CD8-positive, alpha-beta memory T cell (primary cell): ENCODE measurements around the gene PIK3CD. TPM values are rescaled to one million over a fixed set of nuclear protein-coding genes. Genes with fewer than 3 reads are reported as not detected.
A peak's percentile ranks its signal among the peaks of the same experiment; 100 is the strongest.

Source experiments
- CTCF ChIA-PET: fragments of 350-600 bp; sonication (Branson Sonifier 250); formaldehyde crosslinking; loops from one replicate; lab custom pipeline; 2021; ENCODE audit warnings: antibody characterized with exemption; lab: Charles Lee
- POLR2A ChIA-PET: fragments of 350-600 bp; sonication (Branson Sonifier 250); formaldehyde crosslinking; loops from one replicate; lab custom pipeline; 2021; ENCODE audit warnings: antibody characterized with exemption; lab: Charles Lee
- DNase-seq, 5 donors: peaks; one replicate each; pipeline versions ENCODE4 v3.0.0 to v3.0.0-alpha.2; 2020 to 2022; ENCODE audit warnings: mixed read lengths in 1 of 5
- H3K27ac ChIP-seq: one replicate; pipeline ENCODE4 v1.7.0; 2013; ENCODE audit warnings: low read depth, mild to moderate bottlenecking, low read length, moderate library complexity
- H3K27me3 ChIP-seq: 2 replicates; pipeline ENCODE4 v1.7.0; 2013; ENCODE audit warnings: low read length, mild to moderate bottlenecking; ENCODE audit not compliant: insufficient read depth, poor library complexity, severe bottlenecking
- H3K36me3 ChIP-seq: 2 replicates; pipeline ENCODE4 v1.7.0; 2013; ENCODE audit warnings: mild to moderate bottlenecking, low read length, moderate library complexity; ENCODE audit not compliant: insufficient read depth
- H3K4me1 ChIP-seq: 2 replicates; pipeline ENCODE4 v1.7.0; 2013; ENCODE audit warnings: mild to moderate bottlenecking, low read length, moderate library complexity; ENCODE audit not compliant: insufficient read depth
- H3K4me3 ChIP-seq: 2 replicates; pipeline ENCODE4 v1.7.0; 2013; ENCODE audit warnings: mild to moderate bottlenecking, low read length
- H3K9me3 ChIP-seq: 2 replicates; pipeline ENCODE4 v1.7.0; 2013; ENCODE audit warnings: mild to moderate bottlenecking, low read length
- H3K27ac Mint-ChIP-seq, 8 donors: one replicate each; pipeline ENCODE4 v1.8.0; 2020 to 2021; ENCODE audit warnings: mixed read lengths in 8 of 8, mild to moderate bottlenecking in 6 of 8, inconsistent platforms in 3 of 8, moderate library complexity in 3 of 8
- H3K27me3 Mint-ChIP-seq, 2 donors: one replicate each; pipeline ENCODE4 v1.8.0; 2020 to 2021; ENCODE audit warnings: mixed read lengths in 2 of 2, mild to moderate bottlenecking in 1 of 2, moderate library complexity in 1 of 2
- H3K36me3 Mint-ChIP-seq, 3 donors: one replicate each; pipeline ENCODE4 v1.8.0; 2020 to 2021; ENCODE audit warnings: mixed read lengths in 3 of 3, inconsistent platforms in 1 of 3, mild to moderate bottlenecking in 1 of 3
- H3K4me1 Mint-ChIP-seq, 3 donors: one replicate each; pipeline ENCODE4 v1.8.0; 2020 to 2021; ENCODE audit warnings: mixed read lengths in 3 of 3, inconsistent platforms in 1 of 3, mild to moderate bottlenecking in 1 of 3
- H3K4me3 Mint-ChIP-seq, 7 donors: one replicate each; pipeline ENCODE4 v1.8.0; 2020 to 2021; ENCODE audit warnings: mixed read lengths in 7 of 7, mild to moderate bottlenecking in 6 of 7, moderate library complexity in 4 of 7, inconsistent platforms in 2 of 7
- H3K9me3 Mint-ChIP-seq, 5 donors: one replicate each; pipeline ENCODE4 v1.8.0; 2020 to 2022; ENCODE audit warnings: mixed read lengths in 5 of 5, mild to moderate bottlenecking in 3 of 5, moderate library complexity in 2 of 5, inconsistent platforms in 1 of 5
- polyA plus RNA-seq: library from polyadenylated mRNA; unstranded; fragments of 300-500 nt; fragmentation: Illumina TruSeq; gene quantifications from one replicate; pipeline ENCODE4 v1.2.3, GENCODE V29; 2021
- total RNA-seq, 2 experiments: library from RNA; stranded (reverse); gene quantifications; one replicate each; pipeline ENCODE4 v1.2.3, GENCODE V29; 2021

Gene PIK3CD
- total and polyA plus RNA-seq, 3 experiments from 2014 or later, result 109 to 165 (median 157) TPM

DNA sequence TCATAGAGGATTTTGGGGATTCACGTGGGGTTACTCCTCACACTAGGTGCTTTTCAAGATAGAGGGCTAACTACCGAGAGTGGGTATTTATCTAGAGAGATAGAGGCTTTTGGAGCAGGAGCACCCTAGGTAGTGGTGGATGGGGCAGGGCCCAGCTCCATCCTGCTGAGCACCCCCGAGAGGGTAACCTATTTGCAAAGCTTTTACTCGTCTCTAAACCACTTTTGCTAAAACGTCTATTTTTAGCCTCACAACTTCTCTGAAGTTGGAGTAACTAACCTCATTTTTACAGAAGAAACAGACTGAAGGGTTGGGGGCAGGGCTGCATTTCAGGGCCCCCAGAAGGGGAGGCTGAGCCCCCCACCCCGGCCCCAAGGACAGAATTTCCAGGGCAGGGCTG is 12.3 kb upstream of the PIK3CD start:
- peaks cover 55% of the 10 kb centered on the region for H3K4me1 ChIP-seq
- Mint-ChIP-seq H3K4me1 (peaks cover 58 to 82% (median 62%) of the 10 kb centered on the region in 3 donors), H3K27me3 (no peaks in the 10 kb centered on the region), H3K9me3 (no peaks in the 10 kb centered on the region), H3K4me3 (peak overlapping the region in 3 of 7 donors; percentile 32 to 34 (median 32)), H3K27ac (peak overlapping the region in 7 of 8 donors; percentile 20 to 88 (median 54)), H3K36me3 (peaks cover 0 to 58% (median 14%) of the 10 kb centered on the region in 3 donors)
- no peak overlapping the region for H3K27ac ChIP-seq
- H3K9me3 ChIP-seq, result no peaks in the 10 kb centered on the region
- ChIA-PET CTCF (interaction anchor here (4.3 kb wide), 1 partner anchor 12 kb away, joined by 18 read pairs; no protein-coding TSS in a partner anchor), POLR2A (interaction anchor here (0.7 to 2.9 kb wide), 2 partner anchors 13 to 14 kb away, joined by 4 to 11 read pairs; no protein-coding TSS in a partner anchor)
- peaks cover 9% of the 10 kb centered on the region for H3K36me3 ChIP-seq
- no peak for DNase-seq
- no peaks in the 10 kb centered on the region for H3K27me3 ChIP-seq
- no peak overlapping the region for H3K4me3 ChIP-seq

DNA sequence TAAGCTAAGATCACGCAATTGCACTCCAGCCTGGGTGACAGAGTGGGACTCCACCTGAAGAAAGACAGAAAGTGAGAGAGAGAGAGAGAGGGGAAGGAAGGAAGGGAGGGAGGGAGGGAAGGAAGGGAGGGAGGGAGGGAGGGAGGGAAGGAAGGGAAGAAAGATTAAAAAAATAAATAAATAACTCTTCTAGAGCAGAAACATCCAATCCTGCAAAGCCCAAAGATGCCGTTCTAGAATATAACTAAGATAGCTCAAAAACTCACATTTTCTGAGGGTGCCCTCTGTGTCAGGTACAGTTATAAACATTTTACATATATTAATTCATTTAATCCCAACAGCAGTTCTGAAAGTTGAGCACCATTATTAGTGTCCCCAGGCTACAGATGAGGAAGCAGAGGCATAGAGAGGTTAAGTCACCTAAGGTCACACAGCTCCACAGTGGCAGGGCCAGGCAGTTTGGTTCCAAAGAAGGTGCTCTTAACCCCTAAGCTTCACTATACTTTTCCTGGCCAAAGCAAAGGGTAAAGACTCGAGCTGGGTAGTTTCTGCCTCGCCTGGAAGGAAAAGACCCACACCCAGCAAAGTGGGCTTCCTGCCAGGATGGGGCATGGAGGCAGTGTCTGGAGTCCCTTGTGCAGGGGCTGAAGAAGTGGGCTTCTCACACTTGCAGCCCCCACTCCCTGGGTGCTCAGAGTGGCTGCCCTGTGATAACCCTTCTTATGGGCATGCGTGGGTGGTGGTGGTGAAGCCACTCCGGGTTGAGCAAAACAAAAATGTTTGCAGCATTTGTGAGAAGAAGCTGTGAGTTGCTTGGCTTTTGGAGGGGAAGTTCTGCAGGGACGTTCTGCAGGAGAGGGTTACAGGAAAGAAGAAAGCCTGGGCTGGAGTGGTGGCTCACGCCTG is 7.9 kb upstream of the PIK3CD start:
- peak in 1 of 5 donors; percentile 54 for DNase-seq
- no peaks in the 10 kb centered on the region for H3K9me3 ChIP-seq
- H3K27ac ChIP-seq, result no peak overlapping the region
- Mint-ChIP-seq H3K36me3 (peaks cover 0 to 26% (median 7%) of the 10 kb centered on the region in 3 donors), H3K4me1 (peaks cover 47 to 75% (median 61%) of the 10 kb centered on the region in 3 donors), H3K27ac (peak overlapping the region; percentile 47 to 91 (median 77)), H3K4me3 (peak overlapping the region; percentile 26 to 77 (median 55)), H3K9me3 (no peaks in the 10 kb centered on the region), H3K27me3 (no peaks in the 10 kb centered on the region)
- H3K36me3 ChIP-seq, result no peaks in the 10 kb centered on the region
- CTCF ChIA-PET, result interaction anchor here (0.8 to 7.7 kb wide), 8 partner anchors 9 to 231 kb away, joined by 3 to 53 read pairs (median 3); no protein-coding TSS in a partner anchor
- H3K4me1 ChIP-seq, result peaks cover 57% of the 10 kb centered on the region
- no peaks in the 10 kb centered on the region for H3K27me3 ChIP-seq
- no peak overlapping the region for H3K4me3 ChIP-seq
- POLR2A ChIA-PET, result interaction anchor here (0.5 to 2.1 kb wide), 2 partner anchors 13 to 1901 kb away, joined by 4 to 11 read pairs; no protein-coding TSS in a partner anchor

DNA sequence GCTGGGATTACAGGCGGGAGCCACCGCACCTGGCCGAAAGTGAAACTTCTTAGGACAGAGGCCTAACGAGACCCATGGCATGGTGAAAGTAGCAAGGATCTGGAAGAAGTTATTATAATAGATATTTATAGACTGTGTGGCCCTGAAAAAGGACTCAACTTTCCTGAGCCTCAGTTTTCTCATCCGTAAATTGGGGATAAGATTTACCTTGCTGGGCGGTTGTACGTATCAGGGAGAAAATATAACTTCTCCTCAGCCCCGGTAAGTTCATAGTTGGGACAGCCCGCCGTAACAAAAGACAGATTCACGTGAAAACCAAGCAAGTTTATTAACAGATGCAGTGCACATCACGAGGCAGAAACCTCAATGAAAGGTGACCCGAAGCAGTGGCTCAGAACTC is 5.5 kb upstream of the PIK3CD start:
- ChIA-PET POLR2A (no interaction called here), CTCF (interaction anchor here (2.2 to 7.7 kb wide), 2 partner anchors 7 to 18 kb away, joined by 8 to 53 read pairs; no protein-coding TSS in a partner anchor)
- H3K27ac Mint-ChIP-seq, result peak overlapping the region in 4 of 8 donors; percentile 17 to 81 (median 64)
- Histone ChIP-seq H3K36me3 (no peaks in the 10 kb centered on the region), H3K27me3 (no peaks in the 10 kb centered on the region), H3K27ac (no peak overlapping the region), H3K4me3 (no peak overlapping the region), H3K9me3 (no peaks in the 10 kb centered on the region), H3K4me1 (peaks cover 60% of the 10 kb centered on the region)
- H3K4me1 Mint-ChIP-seq, result peaks cover 39 to 65% (median 54%) of the 10 kb centered on the region in 3 donors
- no peak for DNase-seq
- no peaks in the 10 kb centered on the region for H3K9me3 Mint-ChIP-seq
- no peaks in the 10 kb centered on the region for H3K27me3 Mint-ChIP-seq
- H3K36me3 Mint-ChIP-seq, result peaks cover 0 to 11% (median 0%) of the 10 kb centered on the region in 3 donors
- H3K4me3 Mint-ChIP-seq, result peak overlapping the region in 1 of 7 donors; percentile 30

DNA sequence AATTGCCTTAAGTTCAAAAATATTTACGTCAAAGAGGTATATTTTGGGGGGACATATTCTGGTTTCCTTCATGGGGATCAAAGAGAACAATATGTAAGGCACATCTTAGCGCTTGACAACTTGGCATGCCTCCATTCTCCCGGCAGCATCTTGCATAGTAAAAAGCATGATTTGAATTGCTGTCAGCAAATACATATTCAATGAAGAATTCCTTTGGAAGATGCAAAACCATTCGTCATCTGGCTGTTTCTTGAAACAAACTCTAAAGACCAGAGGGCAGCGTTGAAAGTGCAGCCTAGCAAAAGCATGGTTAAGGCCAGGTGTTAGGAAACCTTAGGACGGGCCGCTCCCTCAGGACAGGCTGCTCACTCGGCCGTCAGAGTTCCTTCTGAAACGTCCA is 3.4 kb upstream of the PIK3CD start:
- CTCF ChIA-PET, result interaction anchor here (7.7 kb wide), 1 partner anchor 20 kb away, joined by 53 read pairs; no protein-coding TSS in a partner anchor
- H3K4me1 Mint-ChIP-seq, result peaks cover 36 to 57% (median 46%) of the 10 kb centered on the region in 3 donors
- no peak for DNase-seq
- Histone ChIP-seq H3K4me1 (peaks cover 56% of the 10 kb centered on the region), H3K9me3 (no peaks in the 10 kb centered on the region), H3K27me3 (no peaks in the 10 kb centered on the region), H3K4me3 (no peak overlapping the region), H3K36me3 (no peaks in the 10 kb centered on the region), H3K27ac (no peak overlapping the region)
- peak overlapping the region in 1 of 7 donors; percentile 54 for H3K4me3 Mint-ChIP-seq
- H3K27me3 Mint-ChIP-seq, result peaks cover 0 to 3% of the 10 kb centered on the region in 2 donors
- H3K9me3 Mint-ChIP-seq, result no peaks in the 10 kb centered on the region
- peaks cover 0 to 7% (median 0%) of the 10 kb centered on the region in 3 donors for H3K36me3 Mint-ChIP-seq
- POLR2A ChIA-PET, result interaction anchor here (1.3 to 1.5 kb wide), 2 partner anchors 17 to 69 kb away, joined by 4 to 6 read pairs; no protein-coding TSS in a partner anchor
- H3K27ac Mint-ChIP-seq, result peak overlapping the region in 4 of 8 donors; percentile 6 to 69 (median 50)

DNA sequence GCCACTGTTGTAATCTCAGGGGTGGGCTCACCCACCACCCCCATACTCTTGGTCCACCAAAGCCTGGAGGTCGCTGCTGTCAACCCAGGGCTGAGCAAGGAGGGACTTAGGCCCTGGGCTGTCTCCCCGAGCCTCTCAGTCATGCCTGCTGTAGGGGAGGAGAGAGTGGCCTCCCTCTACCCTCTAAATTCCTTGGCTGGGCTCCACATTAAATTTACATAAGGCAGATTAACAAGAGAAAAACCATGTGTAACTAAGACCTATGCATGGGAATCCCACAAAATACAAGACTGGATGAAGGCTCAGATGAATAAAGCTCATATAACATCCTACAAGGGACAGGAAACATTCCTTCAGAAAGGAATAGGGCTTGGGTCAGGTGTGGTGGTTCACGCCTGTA is 1.8 kb upstream of the PIK3CD start:
- Mint-ChIP-seq H3K4me3 (peak overlapping the region; percentile 30 to 100 (median 99)), H3K36me3 (peaks cover 0 to 20% (median 0%) of the 10 kb centered on the region in 3 donors), H3K4me1 (peaks cover 38 to 58% (median 46%) of the 10 kb centered on the region in 3 donors), H3K27ac (peak overlapping the region; percentile 11 to 95 (median 42)), H3K27me3 (peaks cover 0 to 3% of the 10 kb centered on the region in 2 donors), H3K9me3 (no peaks in the 10 kb centered on the region)
- H3K27ac ChIP-seq, result no peak overlapping the region
- H3K4me1 ChIP-seq, result peaks cover 57% of the 10 kb centered on the region
- no peaks in the 10 kb centered on the region for H3K27me3 ChIP-seq
- ChIA-PET CTCF (interaction anchor here (1.5 to 7.8 kb wide), 2 partner anchors 22 to 34 kb away, joined by 5 to 136 read pairs; no protein-coding TSS in a partner anchor), POLR2A (interaction anchor here (6.5 to 7.2 kb wide), 2 partner anchors 21 to 66 kb away, joined by 98 to 161 read pairs; no protein-coding TSS in a partner anchor)
- H3K4me3 ChIP-seq, result no peak overlapping the region
- H3K9me3 ChIP-seq, result no peaks in the 10 kb centered on the region
- DNase-seq, result no peak
- H3K36me3 ChIP-seq, result no peaks in the 10 kb centered on the region

DNA sequence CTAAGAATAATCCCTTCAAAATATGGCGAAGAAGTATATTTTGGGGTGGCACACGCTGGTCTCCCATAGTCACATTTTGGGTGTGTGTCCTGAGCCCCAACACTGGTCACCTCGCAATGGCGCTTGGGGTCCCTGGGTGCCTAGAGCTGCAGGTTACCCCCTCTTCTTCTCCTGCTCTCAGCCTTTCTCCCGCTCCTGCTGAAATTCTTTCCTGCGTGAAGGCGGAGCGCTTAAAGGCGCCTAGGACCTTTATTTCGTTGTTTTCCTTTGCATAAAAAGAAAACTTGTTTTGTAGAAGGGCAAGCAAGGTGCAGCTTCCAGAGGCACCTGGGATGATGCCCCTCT is 339 bp upstream of the PIK3CD start:
- H3K4me3 Mint-ChIP-seq, result peak overlapping the region; percentile 95 to 100 (median 99)
- H3K9me3 ChIP-seq, result no peaks in the 10 kb centered on the region
- ChIA-PET CTCF (interaction anchor here (1.5 to 7.8 kb wide), 4 partner anchors 15 to 36 kb away, joined by 5 to 136 read pairs (median 32); no protein-coding TSS in a partner anchor), POLR2A (interaction anchor here (1.4 to 7.2 kb wide), 4 partner anchors 22 to 77 kb away, joined by 5 to 161 read pairs (median 52); no protein-coding TSS in a partner anchor)
- H3K27me3 ChIP-seq, result no peaks in the 10 kb centered on the region
- H3K36me3 ChIP-seq, result no peaks in the 10 kb centered on the region
- peak overlapping the region; percentile 91 for H3K4me3 ChIP-seq
- DNase-seq, result no peak
- H3K9me3 Mint-ChIP-seq, result no peaks in the 10 kb centered on the region
- peak overlapping the region; percentile 69 for H3K27ac ChIP-seq
- peaks cover 63% of the 10 kb centered on the region for H3K4me1 ChIP-seq
- H3K4me1 Mint-ChIP-seq, result peaks cover 50 to 64% (median 53%) of the 10 kb centered on the region in 3 donors
- H3K36me3 Mint-ChIP-seq, result peaks cover 0 to 20% (median 0%) of the 10 kb centered on the region in 3 donors
- peak overlapping the region; percentile 85 to 100 (median 96) for H3K27ac Mint-ChIP-seq
- peaks cover 0 to 3% of the 10 kb centered on the region in 2 donors for H3K27me3 Mint-ChIP-seq

DNA sequence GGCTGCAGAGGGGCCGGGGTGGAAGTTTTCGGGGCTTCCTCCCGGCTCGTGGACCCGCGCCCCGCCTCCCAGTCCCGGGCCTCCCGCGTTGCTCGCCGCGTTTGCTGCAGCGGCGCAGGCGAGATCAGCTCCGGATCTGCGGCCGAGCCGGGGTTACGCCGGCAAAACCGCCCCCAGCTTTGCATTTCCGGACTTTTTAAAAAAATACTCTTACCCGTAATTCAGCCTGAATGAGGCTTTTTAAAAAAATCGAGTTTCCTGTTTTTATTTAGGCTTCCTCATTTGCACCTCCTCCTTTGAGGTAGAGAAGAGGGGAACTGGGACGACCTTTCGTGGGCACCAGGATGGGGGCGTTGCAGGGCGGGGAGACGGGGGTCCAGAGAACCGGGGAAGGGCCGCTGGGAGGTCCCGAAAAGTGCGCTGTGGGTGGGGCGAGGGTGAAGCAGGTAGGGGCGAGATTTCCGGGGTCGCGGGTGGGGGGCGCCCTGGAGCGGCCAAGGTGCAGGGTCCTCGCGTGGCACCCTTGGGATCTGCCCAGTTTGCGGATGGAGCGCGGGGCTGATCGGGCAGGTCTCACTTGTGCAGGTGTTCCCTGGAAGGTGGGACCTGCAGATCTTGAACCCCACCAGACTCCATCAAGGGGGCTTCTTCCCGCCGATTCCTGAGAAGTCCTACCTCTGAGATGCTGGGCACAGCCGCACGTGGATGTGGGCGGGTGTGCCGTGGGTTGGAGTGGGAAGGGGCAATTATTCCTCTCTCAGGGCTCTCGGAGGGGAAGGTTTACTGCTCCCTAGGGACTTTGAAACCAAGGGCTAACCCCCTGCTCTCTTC is 1.1 kb downstream of the PIK3CD start:
- Histone ChIP-seq H3K27me3 (no peaks in the 10 kb centered on the region), H3K27ac (peak overlapping the region; percentile 69), H3K36me3 (no peaks in the 10 kb centered on the region), H3K4me1 (peaks cover 71% of the 10 kb centered on the region), H3K4me3 (peak overlapping the region; percentile 91), H3K9me3 (no peaks in the 10 kb centered on the region)
- H3K4me1 Mint-ChIP-seq, result peaks cover 58 to 74% (median 63%) of the 10 kb centered on the region in 3 donors
- H3K9me3 Mint-ChIP-seq, result no peaks in the 10 kb centered on the region
- POLR2A ChIA-PET, result interaction anchor here (0.6 to 7.2 kb wide), 14 partner anchors 12 to 427 kb away, joined by 3 to 161 read pairs (median 6); no protein-coding TSS in a partner anchor
- H3K27me3 Mint-ChIP-seq, result peaks cover 0 to 3% of the 10 kb centered on the region in 2 donors
- CTCF ChIA-PET, result interaction anchor here (0.6 to 7.8 kb wide), 16 partner anchors 8 to 173 kb away, joined by 3 to 136 read pairs (median 6); no protein-coding TSS in a partner anchor
- H3K27ac Mint-ChIP-seq, result peak overlapping the region; percentile 94 to 99 (median 98)
- DNase-seq, result peak; percentile 68 to 89 (median 86)
- H3K4me3 Mint-ChIP-seq, result peak overlapping the region; percentile 94 to 100 (median 100)
- H3K36me3 Mint-ChIP-seq, result peaks cover 0 to 21% (median 0%) of the 10 kb centered on the region in 3 donors
